ENCODE data around the gene KCNN3.

Gene KCNN3

DNA sequence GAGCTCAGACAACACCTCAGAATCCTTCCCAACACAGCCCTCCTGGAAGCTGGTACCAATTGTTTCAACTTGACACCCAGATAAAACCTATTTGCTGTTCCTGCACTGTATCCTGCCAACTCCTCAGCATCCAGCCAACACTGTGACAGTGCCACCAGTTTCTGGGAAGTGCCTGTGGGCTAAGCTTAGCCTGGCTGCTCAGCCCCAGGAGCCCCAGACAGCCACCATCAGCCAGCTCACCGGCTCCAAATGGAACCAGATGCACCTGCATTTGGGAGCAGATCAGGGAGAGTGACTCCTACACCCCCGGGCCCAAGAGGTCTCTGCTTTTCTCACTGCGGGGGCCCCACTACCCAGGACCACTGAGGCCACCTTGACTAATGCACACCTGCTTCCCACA, 24.9 kb downstream of the KCNN3 start:
- no peak for DNase-seq (ENCODE audit: extremely low spot score, insufficient read length, low read depth)
- no peak for FAIRE-seq

GRCh38 chr1:154844297-154844681, 25.8 kb downstream of the KCNN3 start:
- no peak for DNase-seq (ENCODE audit: extremely low spot score, insufficient read length, low read depth)
- no peak for FAIRE-seq

GRCh38 chr1:154843636-154844296, 26.3 kb downstream of the KCNN3 start:
- FAIRE-seq (peak; percentile 31), DNase-seq (ENCODE audit: extremely low spot score, insufficient read length, low read depth) (no peak)

- DNase-seq (ENCODE audit: extremely low spot score, insufficient read length, low read depth) = no peak
- no peak for FAIRE-seq
Observed at GRCh38 chr1:154842635-154843034, 27.4 kb downstream of the KCNN3 start.

GRCh38 chr1:154841384-154841783, 28.7 kb downstream of the KCNN3 start:
- DNase-seq (ENCODE audit: extremely low spot score, insufficient read length, low read depth) = no peak
- no peak for FAIRE-seq

GRCh38 chr1:154840269-154841176, 29.6 kb downstream of the KCNN3 start:
- DNase-seq (ENCODE audit: extremely low spot score, insufficient read length, low read depth) (no peak), FAIRE-seq (no peak)

- DNase-seq (ENCODE audit: extremely low spot score, insufficient read length, low read depth) (no peak), FAIRE-seq (no peak)
Observed at GRCh38 chr1:154839691-154840090, 30.4 kb downstream of the KCNN3 start.

DNA sequence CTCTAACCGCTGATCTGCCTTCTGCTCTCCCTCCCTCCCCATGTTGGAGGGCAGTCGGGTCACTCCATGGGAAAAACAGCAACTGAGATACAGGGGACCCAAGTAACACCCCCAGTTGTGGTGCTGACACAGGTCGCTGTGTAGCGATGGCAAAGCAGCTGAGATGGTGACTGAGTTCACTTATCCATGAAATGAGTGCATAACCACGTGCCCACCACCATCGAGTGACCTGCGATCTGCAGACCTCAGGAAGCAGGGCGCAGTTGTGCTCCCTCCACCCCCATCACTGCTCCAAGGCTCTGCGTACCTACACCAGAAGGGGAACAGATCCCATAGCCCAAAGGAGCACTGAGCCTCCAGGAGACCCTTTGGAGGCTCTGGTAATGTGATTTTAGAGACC, 31.1 kb downstream of the KCNN3 start:
- DNase-seq (ENCODE audit: extremely low spot score, insufficient read length, low read depth) (no peak), FAIRE-seq (no peak)

DNA sequence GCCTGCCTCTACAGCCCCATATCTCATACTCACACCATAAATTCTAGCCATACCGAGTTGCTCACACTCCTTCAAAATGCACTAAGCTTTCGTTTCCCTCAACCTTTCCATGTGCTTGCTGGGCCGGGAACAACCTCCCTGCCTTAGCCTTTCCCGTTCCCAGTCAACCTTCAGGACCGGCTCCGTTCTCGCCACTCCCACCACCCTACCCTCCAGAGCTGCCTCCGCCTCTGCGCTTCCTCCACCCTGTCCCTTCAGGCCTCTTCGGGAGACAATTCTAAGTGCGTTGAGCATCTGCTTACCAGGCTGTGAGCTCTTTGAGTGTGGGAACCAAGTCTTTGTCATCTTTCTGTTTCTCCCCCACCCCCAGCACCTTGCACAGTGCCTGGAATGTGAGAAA, 31.6 kb downstream of the KCNN3 start:
- no peak for FAIRE-seq

DNA sequence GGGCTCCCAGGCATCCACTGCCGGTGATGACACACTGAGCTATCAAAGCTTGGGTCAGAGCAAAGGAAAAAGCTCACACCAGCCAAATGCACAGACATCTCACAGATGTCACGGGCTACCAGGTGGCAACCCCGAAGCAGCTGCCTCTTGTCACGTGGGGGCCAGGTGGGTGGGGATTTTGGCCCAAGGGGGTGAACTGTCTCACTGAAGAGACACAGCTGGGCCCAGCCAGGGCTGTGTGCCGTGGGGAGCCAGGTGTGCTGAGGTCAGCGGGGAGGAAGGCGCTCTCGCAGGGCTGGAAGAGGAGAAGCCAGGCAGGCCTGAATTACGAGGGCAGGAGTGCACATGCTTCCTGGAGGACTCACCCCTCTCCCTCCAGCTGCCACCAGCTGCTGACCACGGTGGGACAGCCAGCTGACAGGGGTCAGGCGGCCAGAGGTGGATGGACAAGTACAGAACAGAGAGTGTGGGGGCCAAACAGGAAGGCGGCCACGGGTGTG, 32.4 kb downstream of the KCNN3 start:
- peak; percentile 61 for DNase-seq (ENCODE audit: extremely low spot score, insufficient read length, low read depth)
- FAIRE-seq = peak; percentile 78

More for the DNA sequence above, 31.6 kb downstream of the KCNN3 start:
- DNase-seq (ENCODE audit: extremely low spot score, insufficient read length, low read depth) = no peak

GRCh38 chr1:154837034-154837671, 32.9 kb downstream of the KCNN3 start:
- FAIRE-seq = no peak
- no peak for DNase-seq (ENCODE audit: extremely low spot score, insufficient read length, low read depth)

- DNase-seq (ENCODE audit: extremely low spot score, insufficient read length, low read depth) = no peak
- FAIRE-seq = no peak
Observed at GRCh38 chr1:154835531-154836324, 34.4 kb downstream of the KCNN3 start.

GRCh38 chr1:154833841-154834240, 36.2 kb downstream of the KCNN3 start:
- DNase-seq (ENCODE audit: extremely low spot score, insufficient read length, low read depth) (no peak), FAIRE-seq (no peak)

DNA sequence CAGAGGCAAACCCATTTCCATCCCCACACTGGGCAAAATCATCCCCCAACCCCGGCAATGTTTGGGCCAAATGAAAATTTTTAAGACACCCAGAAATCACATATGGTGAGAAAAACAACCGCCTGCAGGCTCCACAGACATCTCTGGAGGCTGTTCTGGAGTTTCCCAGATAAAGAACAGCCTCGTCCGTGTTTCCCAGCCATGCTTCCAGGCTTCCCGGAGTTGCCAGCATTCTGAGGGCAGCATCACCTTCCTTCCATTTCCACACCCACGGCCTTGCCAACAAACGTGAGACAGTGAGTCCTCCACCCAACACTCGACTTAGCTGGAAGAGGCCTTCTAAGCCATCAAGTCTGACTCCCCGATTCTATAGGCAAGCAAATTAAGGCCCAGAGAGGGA, 36.9 kb downstream of the KCNN3 start:
- no peak for FAIRE-seq

GRCh38 chr1:154832384-154832783, 37.7 kb downstream of the KCNN3 start:
- FAIRE-seq = no peak
- no peak for DNase-seq (ENCODE audit: extremely low spot score, insufficient read length, low read depth)

More for the DNA sequence above, 36.9 kb downstream of the KCNN3 start:
- no peak for DNase-seq (ENCODE audit: extremely low spot score, insufficient read length, low read depth)

DNA sequence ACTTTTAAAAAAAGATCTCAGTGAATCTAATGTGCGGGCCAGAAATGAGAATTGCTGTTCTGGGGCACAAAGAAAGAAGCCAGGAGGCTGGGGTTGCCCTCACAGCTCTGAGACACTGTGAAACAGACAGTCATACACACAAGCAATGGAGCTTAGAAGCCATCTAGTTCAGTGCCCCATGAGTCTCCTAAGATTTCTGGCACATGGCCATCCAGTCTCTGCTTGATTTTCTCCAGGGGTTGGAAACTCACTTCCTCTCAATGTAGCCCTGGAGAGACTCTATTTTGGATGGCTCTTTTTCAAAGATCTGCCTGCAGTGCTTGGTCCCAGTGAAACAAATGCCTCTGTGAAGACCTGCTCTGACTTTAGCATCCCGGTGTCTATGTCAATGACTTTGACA, 38.6 kb downstream of the KCNN3 start:
- DNase-seq (ENCODE audit: extremely low spot score, insufficient read length, low read depth) (no peak), FAIRE-seq (no peak)

DNA sequence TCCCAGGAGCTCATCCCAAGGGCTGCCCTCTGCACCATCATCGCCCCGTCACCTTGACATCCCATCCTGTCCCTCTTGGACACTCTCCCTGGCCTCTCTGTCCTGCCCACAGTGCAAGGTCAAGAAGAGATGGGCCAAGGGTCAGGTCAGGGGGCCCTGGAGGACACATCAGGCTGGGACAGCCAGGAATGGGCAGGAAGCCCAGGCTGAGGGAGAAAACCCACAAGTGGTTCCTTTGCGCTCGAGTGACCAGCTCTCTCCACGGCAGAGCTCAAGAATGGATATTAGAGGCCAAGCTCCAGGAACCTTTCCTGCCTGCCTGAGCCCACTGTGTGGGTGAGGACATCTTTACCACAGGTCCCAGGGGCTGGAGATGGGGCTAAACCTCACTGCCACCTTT, 41.0 kb downstream of the KCNN3 start:
- FAIRE-seq = no peak

GRCh38 chr1:154824179-154825000, 45.7 kb downstream of the KCNN3 start:
- DNase-seq (ENCODE audit: extremely low spot score, insufficient read length, low read depth) (no peak), FAIRE-seq (peak; percentile 47)

More for the DNA sequence above, 41.0 kb downstream of the KCNN3 start:
- no peak for DNase-seq (ENCODE audit: extremely low spot score, insufficient read length, low read depth)

DNA sequence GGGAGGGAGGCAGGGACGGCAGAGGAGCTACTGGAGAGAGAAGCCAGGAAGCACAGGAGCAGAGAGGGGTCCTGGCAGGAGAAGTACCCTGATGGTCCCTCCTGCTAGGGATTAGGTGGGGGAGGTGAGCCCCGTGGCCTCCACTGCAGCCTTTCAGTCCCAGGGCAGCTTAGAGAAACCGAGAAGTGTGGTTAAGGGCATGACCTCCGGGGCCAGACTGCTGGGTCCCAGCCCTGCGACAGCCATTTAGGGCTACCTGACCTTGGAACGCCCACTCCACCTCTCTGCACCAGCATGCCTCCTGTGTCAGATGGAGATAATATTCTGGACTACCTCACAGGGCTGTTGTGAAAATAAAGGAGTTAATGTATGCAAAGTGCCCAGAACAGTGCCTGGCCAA, 47.4 kb downstream of the KCNN3 start:
- peak; percentile 50 for FAIRE-seq
- DNase-seq (ENCODE audit: extremely low spot score, insufficient read length, low read depth) = no peak

Measured in GM18507 (cell line).